ENCODE results near the gene MTRF1L.

GRCh38 chr6:153028286-153028685 lies 25.8 kb upstream of the MTRF1L start:
- TF ChIP-seq CTCF (IDR thresholded peaks at IDR 0.05 in 4 of 5, conservative IDR thresholded peaks at IDR 0.05 in 1 of 5) (no peak), POLR2A (IDR thresholded peaks at IDR 0.05) (no peak)
